GM18511 (cell line): Measurements from ENCODE around the gene NLRP5.
A peak's percentile ranks its signal among the peaks of the same experiment; 100 is the strongest.

Experiments used
- ATAC-seq: cut with Tn5 transposase; IDR thresholded peaks from one replicate; pipeline ENCODE4 v1.9.1; 2021; ENCODE audit warnings: mild to moderate bottlenecking, moderate library complexity; ENCODE audit not compliant: unreplicated experiment

Gene NLRP5

GRCh38 chr19:56071151-56071550, 84.6 kb downstream of the NLRP5 start:
- no peak for ATAC-seq

DNA sequence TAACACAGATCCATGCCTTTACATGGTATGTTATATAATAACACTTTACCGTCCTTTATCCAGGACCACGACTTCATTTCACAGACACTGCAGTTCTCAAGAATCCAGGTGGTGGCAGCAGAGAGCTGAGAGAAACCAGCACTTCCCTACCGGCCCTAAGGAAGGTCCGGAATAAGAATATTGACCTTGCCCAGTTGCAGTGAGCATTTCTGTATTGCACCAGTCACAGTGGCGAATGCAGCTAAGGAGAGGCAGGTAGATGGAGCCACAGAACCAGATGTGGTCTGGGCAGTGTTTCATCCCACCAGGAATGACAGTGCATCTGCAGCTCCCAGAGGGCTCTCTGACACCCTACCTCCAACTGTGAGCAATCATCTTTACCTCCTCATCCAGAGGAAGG, 89.9 kb downstream of the NLRP5 start:
- ATAC-seq, result no peak

GRCh38 chr19:56079609-56080008, 93.0 kb downstream of the NLRP5 start:
- no peak for ATAC-seq

DNA sequence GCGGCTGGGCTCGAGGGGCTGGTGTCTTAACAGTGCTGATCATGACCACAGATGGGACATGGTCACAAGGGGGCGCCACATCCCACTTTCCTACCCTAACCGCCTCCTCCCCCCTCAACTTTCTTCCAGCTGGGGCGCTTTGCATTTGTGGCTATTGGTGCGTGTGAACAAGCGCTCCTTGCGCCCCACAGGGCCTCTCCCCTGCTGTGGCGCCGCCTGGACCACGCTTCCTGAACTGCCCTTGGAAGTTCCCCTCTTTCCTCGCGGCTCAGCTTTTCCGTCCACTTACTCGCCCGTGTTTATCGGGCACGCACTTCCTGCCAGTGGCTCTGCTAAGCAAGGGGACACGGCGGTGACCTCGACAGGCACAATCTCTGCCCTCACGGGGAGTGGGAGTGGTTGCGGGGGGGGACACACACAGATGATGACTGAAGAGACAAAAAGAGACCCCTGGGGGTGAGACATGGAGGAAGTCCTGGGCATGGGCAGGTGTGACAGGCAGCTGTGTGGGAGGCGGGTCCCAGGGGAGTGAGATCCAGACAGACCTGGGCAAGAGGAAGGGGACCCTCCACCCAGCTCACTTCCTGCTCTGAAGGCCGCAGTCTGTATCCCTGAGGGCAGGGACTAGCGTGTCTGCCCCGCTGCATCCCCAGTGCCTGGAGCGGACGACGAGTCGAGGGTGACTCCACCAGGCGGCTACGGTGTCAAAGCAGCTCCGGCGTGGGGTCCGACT, 94.3 kb downstream of the NLRP5 start:
- ATAC-seq, result peak; percentile 90

DNA sequence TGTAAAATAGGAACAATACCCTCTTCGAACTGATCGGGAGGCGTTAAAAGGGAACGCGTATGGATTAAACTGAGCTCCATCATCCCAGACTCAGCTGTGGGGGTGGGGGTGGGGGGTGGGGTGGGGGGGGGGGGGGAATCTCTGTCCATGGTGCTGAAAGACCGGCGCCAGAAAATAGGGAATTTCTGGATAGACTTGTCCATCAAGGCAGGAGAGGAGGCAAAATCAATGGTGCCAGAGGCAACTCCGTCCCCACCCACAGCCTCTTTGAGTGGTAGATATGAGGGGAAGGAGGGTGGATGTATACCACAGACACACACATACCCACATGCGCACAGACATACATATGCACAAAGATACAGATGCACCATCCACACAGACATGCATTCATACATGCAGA, 97.1 kb downstream of the NLRP5 start:
- no peak for ATAC-seq

GRCh38 chr19:56084835-56085536, 98.4 kb downstream of the NLRP5 start:
- ATAC-seq, result no peak

DNA sequence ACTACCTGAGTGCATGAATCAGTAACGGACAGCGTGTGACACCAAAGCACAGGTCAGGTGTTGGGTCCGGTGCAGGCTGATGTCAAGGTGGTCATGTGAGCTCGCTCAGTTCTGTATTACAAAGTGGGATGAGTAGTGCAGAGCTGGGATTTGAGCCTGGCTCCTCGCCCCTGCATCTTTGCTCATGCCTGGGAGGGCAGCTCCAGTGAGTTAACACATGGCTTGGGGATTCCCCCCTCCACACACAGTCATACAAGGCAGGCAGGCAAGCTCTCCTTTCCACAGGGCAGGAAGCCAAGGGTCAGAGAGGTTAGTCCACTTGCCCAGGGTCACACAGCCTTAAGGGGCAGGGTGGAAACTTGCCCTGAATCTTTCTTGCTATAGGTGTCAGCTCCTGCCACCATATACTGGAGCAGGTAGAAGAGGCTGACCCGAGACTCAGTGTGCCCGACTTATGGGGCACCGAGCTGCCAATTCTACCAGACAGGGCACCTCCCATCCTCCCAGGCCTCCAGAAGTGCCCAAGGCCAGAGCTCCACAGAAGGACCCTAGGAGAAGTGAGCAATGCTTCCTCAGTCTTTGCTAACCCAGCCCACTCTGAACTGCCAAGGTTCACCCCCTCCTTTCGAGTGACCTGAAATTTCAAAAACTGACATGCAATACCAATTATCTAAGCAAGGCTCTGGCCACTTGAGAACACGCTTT, 99.1 kb downstream of the NLRP5 start:
- no peak for ATAC-seq

- ATAC-seq, result no peak
These were observed 100.3 kb downstream of the NLRP5 start for GRCh38 chr19:56086671-56087430.

GRCh38 chr19:56087647-56088496, 101.3 kb downstream of the NLRP5 start:
- no peak for ATAC-seq

DNA sequence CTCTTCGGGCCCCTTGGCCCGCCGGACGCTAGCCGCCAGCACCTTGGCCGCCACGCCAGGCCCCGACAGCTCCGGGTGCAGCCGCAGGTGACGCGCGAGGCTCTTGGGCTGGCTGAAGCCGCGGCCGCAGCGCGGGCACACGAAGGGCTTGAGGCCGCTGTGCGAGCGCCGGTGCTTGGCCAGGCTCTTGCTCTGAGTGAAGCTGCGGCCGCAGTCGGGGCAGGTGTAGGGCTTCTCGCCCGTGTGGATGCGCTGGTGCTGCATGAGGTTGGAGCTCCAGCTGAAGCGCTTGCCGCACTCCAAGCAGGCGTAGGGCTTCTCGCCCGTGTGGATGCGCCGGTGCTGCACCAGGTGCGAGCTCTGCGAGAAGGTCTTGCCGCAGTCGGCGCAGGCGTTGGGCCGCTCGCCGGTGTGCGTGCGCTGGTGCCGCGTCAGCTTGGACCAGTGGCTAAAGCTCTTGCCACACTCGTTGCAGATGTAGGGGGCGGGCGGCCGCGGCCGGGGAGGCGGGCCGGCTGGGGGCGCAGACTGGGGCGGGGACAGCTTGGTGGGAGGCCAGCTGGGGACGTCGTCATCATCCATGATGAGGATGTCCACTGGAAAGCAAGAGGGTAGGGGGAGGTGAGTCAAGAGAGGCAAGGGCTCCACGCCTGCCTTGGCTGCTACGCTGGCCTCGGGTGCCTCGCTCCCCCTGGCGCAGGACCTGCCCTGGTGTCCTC, 102.1 kb downstream of the NLRP5 start:
- no peak for ATAC-seq

- ATAC-seq, result no peak
These were observed 102.8 kb downstream of the NLRP5 start for GRCh38 chr19:56089344-56089743.

DNA sequence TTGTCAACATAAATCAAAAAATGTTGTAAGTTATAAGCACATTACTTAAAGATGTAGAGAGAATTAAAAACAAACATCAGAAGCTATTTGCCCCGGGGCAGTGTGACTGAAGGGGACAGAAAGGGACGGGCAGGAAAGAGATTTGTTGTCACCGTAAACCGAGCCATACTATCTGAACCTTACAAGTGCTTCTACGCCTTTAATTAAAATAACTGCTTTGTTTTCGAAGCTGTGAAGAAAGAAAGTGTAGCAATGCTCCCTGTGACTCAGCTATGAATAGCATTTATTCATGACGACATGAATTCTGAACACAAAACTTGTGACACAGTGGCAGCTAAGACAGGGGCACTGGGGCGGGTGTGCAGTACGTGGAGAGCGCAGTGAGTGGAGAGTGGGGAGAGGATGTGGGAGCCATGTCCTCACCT, 104.5 kb downstream of the NLRP5 start:
- no peak for ATAC-seq

GRCh38 chr19:56091751-56092546, 105.4 kb downstream of the NLRP5 start:
- ATAC-seq, result no peak

GRCh38 chr19:56092685-56093631, 106.4 kb downstream of the NLRP5 start:
- no peak for ATAC-seq

- ATAC-seq, result no peak
These were observed 107.9 kb downstream of the NLRP5 start for GRCh38 chr19:56094449-56094848.

GRCh38 chr19:56096665-56097064, 110.1 kb downstream of the NLRP5 start:
- no peak for ATAC-seq

- ATAC-seq, result no peak
These were observed 110.7 kb downstream of the NLRP5 start for GRCh38 chr19:56097306-56097705.

GRCh38 chr19:56097776-56098175, 111.2 kb downstream of the NLRP5 start:
- no peak for ATAC-seq
